Activated CD4-positive, CD25-positive, alpha-beta regulatory T cell treated with anti-CD3 and anti-CD28 coated beads, Interleukin-2, amount 50 U/mL, for 72 hours (primary cell): ENCODE data around the gene ZBTB3.
"Not testable (repeated sequence)": the region's sequence is repeated elsewhere in the genome, so short reads cannot be mapped to it uniquely, and the experiment has no call there.

Source experiments
- DNase-seq: peaks from one replicate; pipeline ENCODE4 v3.0.0; 2021

ZBTB3 gene

DNA sequence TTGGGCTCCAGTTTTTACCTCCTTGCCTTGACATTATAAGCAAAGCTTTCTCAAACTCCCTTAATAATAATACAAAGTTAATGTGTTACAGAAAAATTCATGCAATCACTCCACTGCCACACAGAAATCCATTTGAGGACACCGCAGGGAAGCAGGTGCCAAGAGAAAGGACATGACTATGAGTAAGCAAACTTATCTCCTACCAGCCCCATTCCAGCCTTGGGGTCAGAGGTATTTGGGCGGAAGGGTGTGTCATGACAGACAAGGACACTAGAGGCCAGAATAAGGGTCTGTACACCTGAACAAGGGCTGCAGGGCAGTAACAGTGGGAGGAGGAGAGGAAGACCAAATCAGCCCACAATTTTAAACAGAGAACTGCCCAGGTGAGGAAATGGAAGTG, 40.6 kb downstream of the ZBTB3 start:
- no peak for DNase-seq

DNA sequence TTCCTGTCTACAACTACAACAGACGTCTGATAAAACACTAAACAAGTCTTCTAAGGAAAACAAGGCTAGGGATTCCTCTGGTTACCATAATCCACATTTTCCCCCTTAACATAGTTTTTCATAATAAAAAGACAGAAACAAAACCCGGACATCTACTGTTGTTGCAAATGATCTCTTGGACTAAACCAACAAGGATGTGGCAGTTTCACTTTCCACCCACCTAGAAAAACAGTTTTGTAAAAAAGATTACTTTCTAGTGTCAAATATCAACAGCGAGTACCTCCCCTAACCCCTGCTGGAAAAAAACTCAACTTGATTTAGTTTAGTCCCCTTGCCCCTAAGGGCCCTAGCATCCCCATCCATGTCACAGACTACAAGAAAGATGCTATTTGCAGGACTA, 41.1 kb downstream of the ZBTB3 start:
- no peak for DNase-seq

- DNase-seq = no peak
Observed at GRCh38 chr11:62712276-62712812, 41.6 kb downstream of the ZBTB3 start.

DNA sequence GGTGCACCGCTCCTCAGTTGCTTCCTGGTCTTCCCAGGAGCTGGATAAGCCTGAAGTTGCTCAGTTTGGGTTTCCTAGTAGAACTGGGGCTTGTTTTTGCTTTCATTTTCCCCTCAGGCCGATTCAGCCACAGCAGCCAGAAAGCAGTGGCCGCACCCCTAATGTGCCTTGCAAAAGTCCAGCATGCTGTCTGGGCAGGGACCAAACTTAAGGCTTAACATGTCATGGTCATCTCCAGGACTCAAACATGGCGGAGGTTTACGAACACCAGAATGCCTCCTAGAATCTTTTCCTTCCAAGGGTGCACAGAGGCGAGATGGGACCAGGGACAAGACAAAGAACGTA, 44.0 kb downstream of the ZBTB3 start:
- DNase-seq = no peak

DNA sequence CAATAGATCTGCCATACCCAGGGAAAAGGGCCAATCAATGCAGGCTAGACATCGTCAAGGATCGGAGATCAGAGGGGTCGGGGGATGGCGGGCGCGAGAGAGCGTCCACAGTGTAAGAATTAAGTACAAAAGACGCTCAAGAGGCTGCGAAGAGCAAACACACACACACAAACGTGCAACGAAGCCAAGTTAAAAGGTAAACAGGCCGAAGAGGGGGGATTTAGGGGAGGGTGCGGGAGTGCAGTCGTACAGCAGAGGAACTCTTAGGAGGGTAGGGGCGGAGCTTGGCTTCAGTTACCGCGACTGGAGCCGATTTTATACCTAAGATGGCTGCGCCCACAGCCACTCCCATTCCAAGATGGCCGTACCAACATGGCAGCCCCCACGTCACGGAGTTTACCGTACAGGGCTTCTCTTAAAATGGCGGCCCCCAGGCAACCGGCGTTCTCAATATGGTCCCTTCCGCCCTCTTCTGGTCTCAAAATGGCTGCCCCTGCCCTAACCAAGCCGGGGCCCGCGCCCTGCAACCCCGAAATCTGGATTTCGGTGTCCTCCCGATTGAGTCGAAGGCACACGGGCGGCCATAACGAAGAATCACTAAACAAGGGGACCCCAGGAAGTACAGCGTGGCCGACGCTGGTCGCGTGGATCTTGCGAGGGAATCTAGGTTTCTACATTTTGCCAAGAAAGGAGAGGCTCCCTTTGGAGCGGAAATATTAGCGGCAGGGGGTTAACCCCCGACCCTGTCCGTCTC, 44.5 kb downstream of the ZBTB3 start:
- peak; percentile 86 for DNase-seq

DNA sequence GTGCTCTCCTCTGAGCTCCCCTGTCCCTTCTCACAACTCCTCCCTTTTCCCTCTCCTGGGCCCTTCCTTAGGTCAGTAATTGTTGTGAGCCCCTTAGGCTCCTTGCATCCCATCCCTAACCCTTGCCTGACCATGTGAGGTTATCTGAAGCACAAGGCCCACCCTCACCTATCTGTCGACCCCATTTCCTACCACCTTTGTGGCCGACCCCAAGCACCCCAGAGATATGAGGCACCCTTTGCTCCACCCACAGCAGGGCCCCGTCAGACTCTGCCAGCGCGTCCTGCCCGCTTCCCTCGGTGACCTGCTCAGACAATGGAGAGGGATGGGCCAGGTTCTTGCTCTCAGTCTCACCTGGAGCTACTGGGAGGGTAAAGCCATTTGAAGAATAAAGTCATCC, 45.2 kb downstream of the ZBTB3 start:
- peak; percentile 52 for DNase-seq

DNA sequence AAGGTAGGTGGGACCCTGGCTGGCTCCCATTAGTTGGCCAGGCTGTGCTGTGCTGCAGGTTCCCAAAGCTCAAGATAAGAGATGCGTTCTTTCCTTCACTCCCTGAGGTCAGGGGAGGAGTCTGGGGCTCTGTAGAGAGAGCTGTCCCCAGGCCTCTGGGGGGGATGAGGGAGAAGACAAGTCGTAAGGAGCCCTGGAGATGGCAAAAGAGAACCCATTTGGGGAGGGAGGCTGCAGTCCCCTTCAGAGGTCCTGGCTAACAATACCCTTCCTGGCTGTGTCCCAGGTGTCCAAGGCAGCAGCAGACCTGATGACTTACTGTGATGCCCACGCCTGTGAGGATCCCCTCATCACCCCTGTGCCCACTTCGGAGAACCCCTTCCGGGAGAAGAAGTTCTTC, 45.6 kb downstream of the ZBTB3 start:
- no peak for DNase-seq

GRCh38 chr11:62707277-62707861, 46.6 kb downstream of the ZBTB3 start, which contains the start of the genes BSCL2 and GNG3:
BSCL2 (minus strand) TSS chr11:62707424; CDS start chr11:62707195, 229 bp downstream.
GNG3 (plus strand) TSS chr11:62707676; CDS start chr11:62708296, 620 bp downstream.
- DNase-seq = no peak

DNA sequence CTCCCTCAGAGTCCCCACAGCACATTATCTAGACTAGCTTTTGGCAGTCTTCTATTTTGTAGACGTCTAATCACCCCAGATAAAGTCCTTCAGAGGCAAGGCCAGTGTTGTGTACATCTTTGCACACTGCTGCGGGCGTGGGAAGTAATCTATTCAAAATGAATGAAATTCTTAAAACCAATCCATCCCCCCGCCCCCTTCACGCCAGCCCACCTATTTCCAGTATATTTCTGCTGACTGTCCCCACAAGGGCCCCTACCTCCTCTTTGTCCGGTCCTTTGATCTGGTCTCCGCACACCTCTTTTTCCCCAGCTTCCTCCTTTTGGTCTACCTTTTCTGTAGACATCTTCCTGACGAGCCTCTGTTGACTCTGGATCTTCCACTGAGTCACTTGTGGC, 47.1 kb downstream of the ZBTB3 start:
- no peak for DNase-seq

- peak; percentile 91 for DNase-seq
Observed at GRCh38 chr11:62705880-62706849, 47.8 kb downstream of the ZBTB3 start.

DNA sequence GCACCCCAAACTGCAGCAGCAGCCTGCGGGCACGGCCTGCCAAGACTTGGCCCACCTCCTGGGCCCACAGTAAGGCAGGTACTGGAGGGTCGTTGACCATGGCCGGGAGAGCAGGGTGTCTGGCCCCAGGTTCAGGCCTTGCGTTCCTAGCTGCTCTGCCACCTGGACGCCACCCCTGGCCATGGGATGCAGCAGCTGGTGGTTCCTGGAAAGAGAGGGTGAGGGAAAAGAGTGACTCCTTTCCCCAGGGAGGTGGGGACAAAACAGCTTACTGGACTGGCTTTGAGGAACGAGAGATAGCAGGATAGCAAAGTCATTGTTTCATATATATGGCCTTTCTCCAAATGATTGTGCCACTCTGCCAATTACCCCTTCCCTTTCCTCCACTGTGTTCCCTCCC, 48.5 kb downstream of the ZBTB3 start:
- no peak for DNase-seq

GRCh38 chr11:62703921-62704320, 50.0 kb downstream of the ZBTB3 start:
- not testable (repeated sequence) for DNase-seq

DNA sequence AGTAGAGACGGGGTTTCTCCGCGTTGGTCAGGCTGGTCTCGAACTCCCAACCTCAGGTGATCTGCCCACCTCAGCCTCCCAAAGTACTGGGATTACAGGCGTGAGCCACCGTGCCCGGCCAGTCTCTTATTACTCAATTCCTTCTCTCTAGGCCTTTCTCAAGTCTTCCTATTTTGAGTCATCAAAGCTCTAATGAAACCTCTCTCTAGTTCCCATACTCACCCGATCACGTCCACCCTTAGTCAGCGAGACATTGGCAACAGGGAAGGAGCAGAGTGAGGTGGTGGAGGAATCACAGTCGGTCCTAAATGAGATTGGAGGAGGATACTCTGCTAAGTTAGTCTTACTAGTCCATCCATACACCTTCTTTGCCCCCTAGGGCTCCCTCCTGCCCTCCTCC, 51.7 kb downstream of the ZBTB3 start:
- DNase-seq = no peak
